ENCODE measurements around the gene EMC9.
A peak's percentile ranks its signal among the peaks of the same experiment; 100 is the strongest.

The EMC9 gene

DNA sequence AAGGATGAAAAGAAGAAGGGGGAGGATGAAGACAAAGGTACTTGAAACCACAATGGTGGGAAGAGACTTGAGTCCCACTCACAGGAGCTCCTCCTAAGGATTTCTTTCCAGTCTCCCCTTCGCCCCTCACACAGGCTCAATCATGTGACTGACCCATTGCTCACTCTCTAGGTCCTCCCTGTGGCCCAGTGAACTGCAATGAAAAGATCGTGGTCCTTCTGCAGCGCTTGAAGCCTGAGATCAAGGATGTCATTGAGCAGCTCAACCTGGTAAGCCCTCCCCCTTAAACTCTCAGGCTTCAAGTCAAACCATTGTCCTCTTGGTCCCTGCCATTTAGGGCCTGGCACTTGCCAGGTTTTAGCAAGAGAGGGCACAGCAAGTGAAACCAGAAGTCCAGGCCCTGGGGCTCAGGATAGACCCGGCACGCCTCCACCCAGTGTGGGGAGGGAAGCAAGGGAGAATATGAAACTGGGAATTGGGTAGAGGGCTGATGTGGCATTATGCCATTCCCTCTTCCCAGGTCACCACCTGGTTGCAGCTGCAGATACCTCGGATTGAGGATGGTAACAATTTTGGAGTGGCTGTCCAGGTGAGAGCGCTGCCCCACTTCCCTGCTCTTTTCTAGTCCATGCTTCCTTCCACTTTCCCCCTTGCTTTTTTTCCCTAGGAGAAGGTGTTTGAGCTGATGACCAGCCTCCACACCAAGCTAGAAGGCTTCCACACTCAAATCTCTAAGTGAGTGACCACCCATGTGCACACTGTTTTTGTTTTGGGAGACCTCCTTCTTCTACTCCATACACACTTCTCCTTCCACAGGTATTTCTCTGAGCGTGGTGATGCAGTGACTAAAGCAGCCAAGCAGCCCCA is 3.6 kb downstream of the EMC9 start:
- H3K4me3 ChIP-seq (ENCODE audit: low read depth, low read length), result no peak overlapping the region
- in situ Hi-C loops (cut with HindIII; ENCODE audit: low sequenced_read_pairs), result no loop called here
- DNase-seq (ENCODE audit: low read depth), result no peak
- TF ChIP-seq, protein P1, sequence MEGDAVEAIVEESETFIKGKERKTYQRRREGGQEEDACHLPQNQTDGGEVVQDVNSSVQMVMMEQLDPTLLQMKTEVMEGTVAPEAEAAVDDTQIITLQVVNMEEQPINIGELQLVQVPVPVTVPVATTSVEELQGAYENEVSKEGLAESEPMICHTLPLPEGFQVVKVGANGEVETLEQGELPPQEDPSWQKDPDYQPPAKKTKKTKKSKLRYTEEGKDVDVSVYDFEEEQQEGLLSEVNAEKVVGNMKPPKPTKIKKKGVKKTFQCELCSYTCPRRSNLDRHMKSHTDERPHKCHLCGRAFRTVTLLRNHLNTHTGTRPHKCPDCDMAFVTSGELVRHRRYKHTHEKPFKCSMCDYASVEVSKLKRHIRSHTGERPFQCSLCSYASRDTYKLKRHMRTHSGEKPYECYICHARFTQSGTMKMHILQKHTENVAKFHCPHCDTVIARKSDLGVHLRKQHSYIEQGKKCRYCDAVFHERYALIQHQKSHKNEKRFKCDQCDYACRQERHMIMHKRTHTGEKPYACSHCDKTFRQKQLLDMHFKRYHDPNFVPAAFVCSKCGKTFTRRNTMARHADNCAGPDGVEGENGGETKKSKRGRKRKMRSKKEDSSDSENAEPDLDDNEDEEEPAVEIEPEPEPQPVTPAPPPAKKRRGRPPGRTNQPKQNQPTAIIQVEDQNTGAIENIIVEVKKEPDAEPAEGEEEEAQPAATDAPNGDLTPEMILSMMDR (IDR thresholded peaks at IDR 0.05; ENCODE audit: low read depth, low read length, missing control alignments), result no peak

DNA sequence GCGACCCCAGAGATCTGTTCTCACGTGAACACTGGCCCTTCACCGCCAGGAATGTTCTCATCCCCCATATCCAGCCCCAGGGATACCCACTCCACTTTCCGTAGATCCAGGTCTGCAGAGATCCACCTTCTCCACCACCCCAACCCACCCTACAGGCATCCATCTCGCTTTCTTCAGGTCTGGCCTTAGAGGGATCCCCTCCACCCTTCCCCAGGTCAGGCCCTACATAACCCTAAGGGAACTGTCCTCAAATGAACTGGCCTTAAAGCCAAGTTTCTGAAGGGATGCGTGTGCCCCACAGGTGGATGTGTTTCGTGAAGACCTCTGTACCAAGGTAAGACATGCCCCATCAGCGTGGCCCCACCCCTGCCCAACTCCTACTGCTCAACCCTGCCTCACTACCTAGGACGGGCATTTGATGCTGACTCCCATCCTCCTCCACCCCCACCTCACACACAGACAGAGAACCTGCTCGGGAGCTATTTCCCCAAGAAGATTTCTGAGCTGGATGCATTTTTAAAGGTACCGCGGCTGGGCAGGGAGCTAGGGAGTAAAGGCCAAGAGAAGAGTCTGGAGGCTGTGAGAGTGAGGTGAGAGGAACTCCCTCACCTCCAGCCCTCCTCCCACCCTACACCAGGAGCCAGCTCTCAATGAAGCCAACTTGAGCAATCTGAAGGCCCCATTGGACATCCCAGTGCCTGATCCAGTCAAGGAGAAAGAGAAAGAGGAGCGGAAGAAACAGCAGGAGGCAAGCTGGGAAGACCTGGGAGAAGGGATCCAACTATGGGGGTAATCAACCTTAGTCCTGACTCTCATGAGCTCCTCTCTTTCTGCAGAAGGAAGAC is 4.5 kb downstream of the EMC9 start:
- peak overlapping the region; percentile 78 for H3K4me3 ChIP-seq (ENCODE audit: low read depth, low read length)
- in situ Hi-C loops (cut with HindIII; ENCODE audit: low sequenced_read_pairs), result no loop called here
- TF ChIP-seq, protein P1 (IDR thresholded peaks at IDR 0.05; ENCODE audit: low read depth, low read length, missing control alignments), result no peak

DNA sequence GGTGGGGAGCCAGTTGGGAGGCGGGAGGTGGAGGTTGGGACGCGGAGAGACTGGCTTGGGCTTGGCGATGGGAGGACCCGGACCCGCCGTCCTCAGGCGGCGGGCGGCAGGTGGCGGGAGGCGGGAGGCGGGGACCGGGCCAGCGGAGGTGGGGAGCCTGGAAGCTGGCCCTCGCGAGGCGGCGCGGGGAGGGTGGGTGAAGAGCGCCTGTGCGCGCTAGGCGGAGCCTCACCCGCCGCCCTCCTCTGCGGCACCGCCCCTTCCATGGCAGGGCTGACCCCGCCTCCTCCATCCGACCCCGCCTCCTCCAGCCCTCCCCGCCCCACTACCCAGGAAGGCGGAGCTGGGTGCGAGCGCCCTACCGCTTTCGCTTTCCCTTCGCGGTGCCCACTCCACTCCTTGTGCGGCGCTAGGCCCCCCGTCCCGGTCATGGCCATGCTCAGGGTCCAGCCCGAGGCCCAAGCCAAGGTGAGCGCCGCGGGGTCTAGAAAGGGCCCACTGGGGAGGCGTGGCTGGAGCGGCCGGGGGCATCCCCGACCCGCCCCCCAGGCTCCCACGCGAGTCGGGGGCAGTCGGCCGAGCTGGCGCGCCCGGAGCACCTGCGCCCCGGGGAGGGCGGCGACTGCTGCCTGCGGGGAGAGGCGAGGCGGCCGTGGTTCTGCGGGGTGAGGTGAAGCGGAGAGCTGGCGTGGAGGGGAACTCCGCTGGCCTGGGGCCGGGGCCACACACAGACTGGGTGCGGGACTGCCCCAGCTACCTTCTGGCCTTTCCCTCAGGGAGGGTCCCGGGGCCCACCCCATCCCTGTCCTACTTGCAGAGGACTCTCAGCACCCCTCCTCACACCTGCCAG is 5.3 kb downstream of the EMC9 start, which contains the start of gene PSME1:
Gene PSME1, plus strand, starts transcription at position 361 of the 850 bp plus-strand sequence. Its CDS starts 69 bp downstream, at position 430.
- in situ Hi-C loops (cut with HindIII; ENCODE audit: low sequenced_read_pairs), result no loop called here
- peak; percentile 55 for DNase-seq (ENCODE audit: low read depth)
- peak within 1 kb of the TSS; percentile 78 for H3K4me3 ChIP-seq (ENCODE audit: low read depth, low read length)
- TF ChIP-seq, protein P1 (IDR thresholded peaks at IDR 0.05; ENCODE audit: low read depth, low read length, missing control alignments), result no peak

More for the DNA sequence above, 4.5 kb downstream of the EMC9 start:
- DNase-seq (ENCODE audit: low read depth), result no peak

DNA sequence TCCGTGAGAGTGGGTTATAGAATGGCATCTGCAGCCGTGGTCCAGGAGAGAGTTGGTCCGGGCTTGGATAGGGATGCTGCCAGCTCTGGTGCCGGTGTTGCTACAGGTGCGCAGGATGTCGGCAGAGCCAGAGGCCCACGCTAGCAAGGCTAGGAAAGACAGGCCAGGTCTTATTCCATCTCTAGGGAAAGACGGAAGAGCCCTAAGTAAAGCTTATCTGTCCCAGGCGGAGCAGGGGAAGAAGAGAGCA is 5.9 kb downstream of the EMC9 start:
- peak overlapping the region; percentile 78 for H3K4me3 ChIP-seq (ENCODE audit: low read depth, low read length)
- no peak for DNase-seq (ENCODE audit: low read depth)
- TF ChIP-seq, protein P1 (IDR thresholded peaks at IDR 0.05; ENCODE audit: low read depth, low read length, missing control alignments), result no peak
- in situ Hi-C loops (cut with HindIII; ENCODE audit: low sequenced_read_pairs), result no loop called here

DNA sequence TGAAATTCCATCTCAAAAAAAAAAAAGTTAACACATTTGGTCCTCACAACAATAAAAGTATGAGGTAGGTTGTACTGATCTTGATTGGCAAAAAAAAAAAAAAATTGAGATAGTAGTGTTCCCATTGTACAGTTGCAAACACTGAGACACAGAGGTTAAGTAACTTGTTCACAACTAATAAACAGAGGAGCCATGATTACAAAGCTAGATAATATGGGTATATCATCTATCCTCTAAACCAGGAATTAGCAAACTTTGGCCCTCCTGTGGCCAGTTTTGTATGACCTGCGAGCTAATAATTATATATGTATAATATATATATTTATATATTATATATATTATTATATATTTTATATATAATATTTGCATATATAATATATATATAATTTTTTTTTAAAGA is 7.7 kb downstream of the EMC9 start:
- in situ Hi-C loops (cut with HindIII; ENCODE audit: low sequenced_read_pairs), result no loop called here
- no peak overlapping the region for H3K4me3 ChIP-seq (ENCODE audit: low read depth, low read length)
- TF ChIP-seq, protein P1 (IDR thresholded peaks at IDR 0.05; ENCODE audit: low read depth, low read length, missing control alignments), result no peak
- DNase-seq (ENCODE audit: low read depth), result no peak

DNA sequence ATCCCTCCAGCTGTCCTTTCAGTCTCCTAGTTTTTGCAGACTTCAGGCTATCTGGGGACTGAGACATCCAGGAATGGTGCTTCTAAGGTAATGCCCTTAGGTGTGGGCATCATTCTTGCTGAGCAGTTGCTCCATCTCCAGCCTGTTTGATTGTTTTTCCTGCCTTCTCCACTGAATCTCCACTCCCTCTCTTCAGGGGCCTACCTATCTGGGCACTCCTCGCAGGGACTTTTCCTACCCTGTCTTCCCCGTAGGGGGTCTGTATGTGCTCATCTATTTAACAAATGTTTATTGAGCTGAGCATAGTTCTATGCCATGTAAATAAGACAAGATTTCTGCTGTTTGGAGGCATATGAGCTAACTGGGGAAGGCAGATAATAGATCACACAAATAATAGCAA is 8.4 kb downstream of the EMC9 start:
- DNase-seq (ENCODE audit: low read depth), result no peak
- in situ Hi-C loops (cut with HindIII; ENCODE audit: low sequenced_read_pairs), result no loop called here

More for the DNA sequence above, 8.4 kb downstream of the EMC9 start:
- TF ChIP-seq, protein P1 (IDR thresholded peaks at IDR 0.05; ENCODE audit: low read depth, low read length, missing control alignments), result no peak
- no peak overlapping the region for H3K4me3 ChIP-seq (ENCODE audit: low read depth, low read length)

Measured in astrocyte of the cerebellum (primary cell).